Measurements from ENCODE around the gene RAB36.

GRCh38 chr22:23108249-23109078, 36.8 kb upstream of the RAB36 start:
- TF ChIP-seq CTCF (IDR thresholded peaks at IDR 0.05) (no peak), POLR2A (IDR thresholded peaks at IDR 0.05) (no peak)
